ENCODE results near the gene CCDC142.

GRCh38 chr2:74502147-74502719, 19.4 kb upstream of the CCDC142 start:
- TF ChIP-seq CTCF (IDR thresholded peaks at IDR 0.05; ENCODE audit: low read depth, low read length, poor library complexity, severe bottlenecking) (no peak), EZH2phosphoT487 (IDR thresholded peaks at IDR 0.05; ENCODE audit: borderline replicate concordance, low read length) (0 out of 2 replicates have a peak, but pooled peaks have one; percentile 27)

All from DOHH2 (cell line).